ENCODE data around the gene D2HGDH.

- TF ChIP-seq CTCF (IDR thresholded peaks at IDR 0.05) (no peak), POLR2A (IDR thresholded peaks at IDR 0.05) (no peak), POLR2AphosphoS5 (IDR thresholded peaks at IDR 0.05; ENCODE audit: insufficient read depth in 1 of 2, low read depth in 1 of 2) (peak in 1 of 2 donors; percentile 54)
Observed at GRCh38 chr2:241734208-241734466, 293 bp upstream of the D2HGDH start.

Data from vagina (tissue), 2 donors.